IPS DF 19.7 (cell line): ENCODE measurements around the gene SLC5A8.

ENCODE experiments used
- DNase-seq: peaks from one replicate; pipeline ENCODE4 v3.0.0-alpha.2; 2013; ENCODE audit warnings: low read depth, low spot score

SLC5A8 gene, protein sequence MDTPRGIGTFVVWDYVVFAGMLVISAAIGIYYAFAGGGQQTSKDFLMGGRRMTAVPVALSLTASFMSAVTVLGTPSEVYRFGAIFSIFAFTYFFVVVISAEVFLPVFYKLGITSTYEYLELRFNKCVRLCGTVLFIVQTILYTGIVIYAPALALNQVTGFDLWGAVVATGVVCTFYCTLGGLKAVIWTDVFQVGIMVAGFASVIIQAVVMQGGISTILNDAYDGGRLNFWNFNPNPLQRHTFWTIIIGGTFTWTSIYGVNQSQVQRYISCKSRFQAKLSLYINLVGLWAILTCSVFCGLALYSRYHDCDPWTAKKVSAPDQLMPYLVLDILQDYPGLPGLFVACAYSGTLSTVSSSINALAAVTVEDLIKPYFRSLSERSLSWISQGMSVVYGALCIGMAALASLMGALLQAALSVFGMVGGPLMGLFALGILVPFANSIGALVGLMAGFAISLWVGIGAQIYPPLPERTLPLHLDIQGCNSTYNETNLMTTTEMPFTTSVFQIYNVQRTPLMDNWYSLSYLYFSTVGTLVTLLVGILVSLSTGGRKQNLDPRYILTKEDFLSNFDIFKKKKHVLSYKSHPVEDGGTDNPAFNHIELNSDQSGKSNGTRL

DNA sequence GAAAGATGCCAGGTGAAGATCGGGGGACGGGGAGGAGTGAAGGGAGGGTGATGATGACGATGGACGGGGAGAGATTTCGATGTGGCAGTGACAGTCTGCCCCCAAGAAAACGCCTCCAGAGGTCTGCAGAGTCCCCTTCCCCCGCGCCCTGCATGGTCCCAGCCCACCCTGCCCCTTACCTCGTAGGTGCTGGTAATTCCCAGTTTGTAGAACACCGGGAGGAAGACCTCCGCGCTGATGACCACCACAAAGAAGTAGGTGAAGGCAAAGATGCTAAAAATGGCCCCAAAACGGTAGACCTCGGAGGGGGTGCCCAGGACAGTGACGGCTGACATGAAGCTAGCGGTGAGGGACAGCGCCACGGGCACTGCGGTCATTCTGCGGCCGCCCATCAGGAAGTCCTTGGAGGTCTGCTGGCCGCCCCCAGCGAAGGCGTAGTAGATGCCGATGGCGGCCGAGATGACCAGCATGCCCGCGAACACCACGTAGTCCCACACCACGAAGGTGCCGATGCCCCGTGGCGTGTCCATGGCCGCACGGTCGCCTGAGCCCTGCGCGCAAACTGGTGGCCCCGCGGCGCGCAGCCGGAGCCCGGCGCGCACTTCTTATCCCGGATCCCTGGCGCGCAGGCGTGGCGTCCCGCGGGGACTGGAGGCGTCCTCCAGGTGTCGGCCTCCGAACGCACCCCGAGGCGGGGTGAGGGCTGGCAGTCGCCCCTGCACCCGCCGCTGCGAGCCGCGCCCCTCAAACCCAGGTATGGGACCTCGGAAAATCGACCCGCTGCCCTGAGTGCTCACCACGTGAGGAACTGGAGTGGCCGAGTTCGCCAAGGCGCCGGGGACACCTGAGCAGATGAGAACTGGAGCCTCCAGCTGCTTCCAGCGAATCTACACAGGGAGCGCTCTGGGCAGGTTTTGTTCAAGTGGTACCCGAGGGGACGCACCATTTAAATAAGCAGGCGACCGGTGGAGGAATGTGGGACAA, at the start of gene SLC5A8:
SLC5A8 (minus strand) TSS at position 920 of the 984 bp plus-strand sequence; CDS start at position 530, 390 bp downstream.
- DNase-seq = no peak

DNA sequence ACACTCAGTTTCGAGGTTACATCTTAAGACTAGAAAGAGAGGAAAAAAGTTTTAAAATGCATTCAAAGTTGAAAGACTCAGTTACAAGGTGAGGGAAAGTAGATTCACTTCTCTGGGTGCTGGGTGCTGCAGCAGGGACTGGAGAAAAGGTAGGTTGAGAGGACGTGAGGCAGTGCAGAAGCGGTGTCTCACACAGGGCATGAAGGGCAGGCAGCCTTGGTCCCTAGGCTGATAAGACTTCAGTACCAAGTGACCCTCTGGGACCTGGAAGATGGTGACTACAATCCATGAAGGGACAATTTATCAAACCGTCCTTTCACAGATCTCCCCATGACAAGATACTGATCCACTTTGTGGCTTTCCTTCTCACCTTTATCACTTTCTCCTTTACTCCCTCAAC, 47.3 kb upstream of the SLC5A8 start:
- no peak for DNase-seq

DNA sequence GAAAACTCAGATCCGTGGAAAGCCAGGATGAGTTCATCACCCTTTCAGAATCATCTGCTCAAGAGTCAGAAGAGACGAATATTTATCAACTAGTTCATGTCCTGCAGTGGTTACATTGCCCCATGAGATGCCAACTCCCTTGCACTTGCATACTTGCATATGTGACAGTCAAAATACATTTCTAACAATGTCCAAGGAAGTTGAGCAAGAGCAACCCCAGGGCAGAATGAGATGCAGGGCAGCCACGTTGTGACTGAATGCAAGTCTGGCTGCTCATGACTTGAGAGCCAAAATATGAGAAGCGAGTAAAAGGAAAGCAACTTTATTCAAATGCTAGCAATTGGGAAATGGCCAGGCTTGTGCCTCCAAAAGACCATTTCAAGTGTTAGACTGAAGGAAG, 46.2 kb upstream of the SLC5A8 start:
- DNase-seq = no peak

DNA sequence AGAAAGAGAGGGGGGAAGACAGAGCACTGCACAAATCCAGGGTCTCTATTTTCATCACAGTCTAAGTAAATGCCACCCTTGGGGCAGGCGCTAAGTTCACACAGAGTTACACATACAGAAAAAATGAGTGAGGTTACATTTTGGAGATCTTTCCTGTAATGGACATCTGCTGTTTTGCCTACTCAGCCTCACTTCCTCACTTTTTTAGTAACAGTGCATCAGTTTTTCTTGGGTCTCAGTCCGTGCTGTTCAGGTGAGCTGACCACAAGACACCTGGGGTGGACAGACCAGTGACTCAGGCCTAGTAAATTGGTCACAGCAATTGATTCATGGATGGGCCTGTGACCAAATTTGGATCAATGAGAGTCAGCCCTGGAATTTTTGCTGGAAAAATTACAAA, 33.6 kb upstream of the SLC5A8 start:
- DNase-seq = no peak

DNA sequence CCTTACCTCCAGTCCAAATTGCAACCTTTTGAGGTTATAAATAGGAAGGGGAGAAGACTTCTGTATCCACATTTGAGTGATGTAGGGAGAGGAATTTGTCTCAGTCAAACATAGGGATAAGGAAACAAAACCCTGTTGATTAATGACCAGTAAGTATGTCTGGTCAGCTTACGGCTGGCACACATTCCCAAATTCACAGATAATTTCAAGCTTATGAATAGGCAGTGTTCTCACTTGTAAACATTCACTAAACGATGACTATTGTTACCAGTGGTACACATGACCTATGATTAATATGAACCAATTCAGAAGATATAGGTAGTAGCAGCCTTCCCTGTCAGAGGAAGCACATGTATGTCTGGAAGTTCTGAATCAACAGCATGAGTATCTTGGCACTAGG, 33.0 kb upstream of the SLC5A8 start:
- DNase-seq = no peak

DNA sequence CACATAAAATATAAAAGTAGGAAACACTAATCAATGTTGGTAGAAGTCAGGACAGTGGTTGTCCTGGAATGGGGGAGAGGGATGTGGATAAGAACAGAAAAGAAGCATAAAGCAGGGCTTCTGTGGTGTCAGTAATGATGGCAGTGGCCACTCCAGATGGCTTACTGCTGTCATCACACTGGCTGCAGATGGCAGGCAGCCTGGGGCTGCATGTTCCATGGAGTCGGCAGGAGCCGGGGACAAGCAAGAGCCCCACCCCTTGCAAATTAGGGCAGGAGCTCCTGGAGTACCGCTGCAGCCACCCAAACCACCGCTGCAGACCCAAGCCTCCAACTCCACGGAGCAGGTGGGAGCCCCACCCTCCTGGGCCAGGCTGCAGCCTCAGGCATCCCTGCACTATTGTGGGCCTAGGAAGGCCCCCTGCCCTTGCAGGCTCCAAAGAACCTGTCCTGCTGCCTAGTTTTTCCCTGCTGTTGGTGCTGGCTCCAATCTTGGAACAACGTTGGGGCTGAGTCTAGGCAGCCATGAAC, 28.8 kb upstream of the SLC5A8 start:
- no peak for DNase-seq

DNA sequence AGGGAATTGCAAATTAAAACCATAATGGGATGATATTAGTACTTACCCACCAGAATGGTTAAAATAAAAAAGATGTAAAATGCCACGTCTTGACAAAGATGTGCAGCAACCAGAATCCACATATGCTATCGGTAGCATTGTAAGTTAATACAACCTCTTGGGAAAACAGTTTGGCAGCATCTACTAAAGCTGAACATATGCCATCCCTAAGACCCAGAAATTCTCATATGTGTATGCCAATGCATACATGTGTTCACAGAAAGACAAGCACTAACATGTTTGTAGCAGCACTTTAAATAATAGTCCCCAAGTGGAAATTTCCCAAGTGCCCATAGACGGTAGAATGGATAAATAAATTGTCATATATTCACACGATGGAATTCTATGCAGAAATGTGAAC, 28.3 kb upstream of the SLC5A8 start:
- no peak for DNase-seq

DNA sequence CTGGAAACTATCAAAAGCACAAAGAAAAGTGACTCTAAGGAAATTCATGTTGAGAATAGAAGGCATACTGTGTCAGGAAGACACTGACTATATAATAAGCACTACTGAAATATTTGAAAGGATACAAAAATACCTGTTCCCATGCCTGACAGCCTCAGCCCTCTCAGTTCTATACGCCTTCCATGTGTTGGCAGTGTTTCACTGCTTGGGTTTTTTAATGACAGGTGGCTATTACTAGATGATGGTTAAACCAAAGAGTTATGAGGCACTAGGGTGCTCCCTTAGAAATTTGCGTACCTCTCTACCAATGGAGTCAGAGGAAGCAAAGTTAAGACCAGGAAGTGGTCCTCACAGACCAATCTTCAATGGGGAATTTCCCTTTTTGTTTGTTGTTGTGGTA, 25.6 kb upstream of the SLC5A8 start:
- no peak for DNase-seq

DNA sequence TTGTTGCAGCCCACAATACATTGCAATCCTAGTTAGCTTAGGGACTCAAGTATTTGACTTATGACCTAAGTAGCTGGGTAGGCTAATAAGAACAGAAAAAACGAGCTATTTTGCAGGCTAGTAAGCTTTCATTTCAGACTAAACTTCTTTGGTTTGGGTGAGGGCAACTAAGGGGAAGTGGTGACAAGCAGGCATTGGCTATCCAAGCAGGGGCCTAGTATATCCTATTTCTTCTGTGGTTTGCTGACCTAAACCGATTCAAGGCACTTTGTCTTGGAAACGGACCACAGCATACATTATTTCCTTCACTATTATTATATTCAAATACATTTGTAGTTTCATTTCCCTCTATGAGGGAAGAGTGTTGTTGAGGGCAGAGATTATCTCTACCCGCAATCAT, 21.6 kb upstream of the SLC5A8 start:
- DNase-seq = no peak

DNA sequence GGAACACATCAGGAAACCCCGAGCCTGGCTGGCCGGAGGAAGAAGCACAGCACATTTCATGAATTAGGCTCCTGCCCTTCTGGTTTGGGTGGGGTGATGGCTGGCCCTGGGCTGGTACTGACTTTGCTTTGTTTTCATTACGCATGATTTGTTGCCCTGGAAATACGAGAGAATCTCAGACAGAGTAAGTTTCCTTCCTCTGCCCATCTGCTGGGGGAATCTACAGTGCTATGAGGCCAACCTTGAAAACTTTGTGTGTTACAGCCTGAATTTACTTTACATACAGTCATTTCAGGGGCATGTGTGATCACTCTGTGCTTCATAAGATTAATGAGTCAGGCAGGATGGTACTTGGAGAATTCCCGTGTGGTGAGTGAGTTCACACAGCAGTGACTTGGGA, 20.5 kb upstream of the SLC5A8 start:
- DNase-seq = no peak

DNA sequence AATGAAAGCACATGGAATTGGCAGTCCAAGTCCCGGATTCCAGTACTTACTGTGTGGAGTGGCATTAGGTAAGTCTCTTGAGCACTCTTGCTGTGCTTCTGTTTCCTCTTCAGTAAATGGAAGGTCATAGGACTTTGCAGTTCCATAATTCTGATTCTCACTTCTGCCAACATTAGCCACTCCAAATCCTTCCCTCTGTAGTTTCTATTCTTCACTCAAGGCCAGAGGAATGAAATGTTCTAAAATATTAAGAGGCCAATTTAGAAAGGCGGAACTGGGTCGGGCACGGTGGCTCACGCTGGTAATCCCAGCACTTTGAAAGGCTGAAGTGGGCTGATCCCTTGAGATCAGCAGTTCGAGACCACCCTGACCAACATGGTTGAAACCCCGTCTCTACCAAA, 19.8 kb upstream of the SLC5A8 start:
- DNase-seq = no peak

DNA sequence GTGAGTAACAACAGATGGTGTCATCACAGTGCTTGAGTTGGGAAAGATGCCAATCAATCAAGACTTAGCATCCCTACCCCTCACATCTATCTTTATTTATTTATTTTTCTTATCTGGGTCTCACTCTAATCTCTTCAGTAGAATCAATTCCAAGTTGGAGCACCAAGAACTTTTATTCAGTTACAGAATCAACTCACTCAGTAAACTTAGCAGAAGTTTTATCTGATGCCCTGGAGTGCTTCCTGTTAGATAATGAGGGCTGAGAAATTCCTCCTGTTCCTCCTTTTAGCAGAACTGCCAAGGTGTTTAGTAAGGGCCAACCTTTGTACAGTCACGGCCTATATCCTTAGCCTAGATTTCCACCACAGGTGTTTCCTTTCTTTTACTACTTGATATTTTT, 11.3 kb upstream of the SLC5A8 start:
- no peak for DNase-seq

DNA sequence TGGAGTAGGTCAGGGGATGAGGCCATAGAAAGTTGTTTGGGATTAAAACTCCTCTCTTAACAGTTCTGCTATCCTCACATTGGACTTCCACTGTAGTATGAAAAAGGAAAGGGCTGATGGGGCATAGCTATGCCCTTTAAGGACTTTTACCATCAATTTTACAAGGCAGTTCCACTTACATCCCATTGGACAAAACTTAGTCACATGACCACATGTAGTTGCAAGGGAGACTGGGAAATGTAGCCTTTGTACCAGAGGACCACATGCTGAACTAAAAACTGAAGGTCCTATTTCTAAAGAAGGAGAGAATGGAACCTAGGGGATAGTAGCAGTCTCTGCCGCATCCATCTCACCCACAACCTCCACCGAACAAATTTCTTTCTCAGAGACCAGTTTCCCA, 6.8 kb upstream of the SLC5A8 start:
- no peak for DNase-seq

DNA sequence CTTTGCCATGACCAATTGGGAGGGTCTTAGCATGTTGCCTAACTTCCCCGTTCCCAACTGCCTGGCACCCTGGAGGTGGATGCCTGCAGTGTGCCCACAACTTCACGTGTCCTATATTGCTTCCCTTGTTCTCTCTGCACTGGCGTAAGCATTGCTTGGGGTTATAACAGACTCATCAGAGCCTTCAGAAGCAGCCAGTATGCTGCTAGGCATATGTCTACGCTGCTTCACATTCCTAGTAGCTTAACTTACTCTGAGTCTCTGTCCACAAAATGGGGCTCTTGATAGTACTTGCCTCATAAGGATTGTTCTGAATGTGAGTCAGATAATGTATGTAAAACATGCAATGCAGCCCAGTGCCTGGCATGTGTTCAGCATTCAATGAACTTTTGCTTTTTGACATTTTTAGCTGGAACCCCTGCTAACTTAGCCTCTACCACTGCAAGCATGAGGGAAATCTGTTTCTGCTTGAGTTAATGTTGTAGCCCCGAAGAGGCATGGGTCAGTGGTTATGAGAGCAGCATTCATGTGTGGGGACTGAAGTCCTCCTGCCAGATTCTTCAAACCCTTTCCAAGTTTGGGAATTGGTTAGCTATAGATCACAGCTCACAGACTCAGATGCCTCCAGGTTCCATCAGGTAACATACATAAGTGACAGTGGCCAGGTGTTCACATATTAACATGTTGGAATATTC, 2.8 kb downstream of the SLC5A8 start:
- DNase-seq = no peak

DNA sequence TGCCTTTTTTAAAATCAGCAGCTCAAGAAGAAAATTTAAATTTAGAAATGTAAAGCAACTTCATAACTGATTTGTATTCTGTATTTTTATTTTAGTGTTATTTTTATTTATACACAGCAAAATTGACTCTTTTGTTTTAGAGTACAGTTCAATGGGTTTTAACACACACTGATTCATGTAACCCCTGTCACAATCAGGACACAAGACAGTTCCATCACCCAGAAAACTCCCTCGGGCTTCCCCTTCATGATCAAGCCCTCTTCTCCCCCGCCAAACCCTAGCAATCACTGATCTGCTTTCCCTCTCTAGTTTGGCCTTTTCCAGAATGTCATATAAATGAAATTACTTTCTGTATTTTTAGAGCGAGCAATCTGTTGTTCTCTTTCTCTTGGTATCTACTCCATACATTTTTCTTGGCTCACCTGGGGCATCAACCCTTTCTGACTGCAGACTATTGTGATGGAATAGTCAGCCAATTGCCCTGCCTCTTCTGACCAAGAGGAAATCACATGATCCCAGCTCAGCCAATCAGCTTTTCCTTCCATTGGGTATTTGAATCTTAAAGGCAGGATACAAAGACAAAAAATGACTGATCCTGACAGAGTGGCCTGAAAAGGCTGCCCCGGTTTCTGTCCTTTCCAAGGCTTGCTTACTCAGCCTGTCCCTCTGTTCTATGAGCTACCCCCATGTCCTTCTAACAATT, 5.3 kb downstream of the SLC5A8 start:
- peak; percentile 67 for DNase-seq

DNA sequence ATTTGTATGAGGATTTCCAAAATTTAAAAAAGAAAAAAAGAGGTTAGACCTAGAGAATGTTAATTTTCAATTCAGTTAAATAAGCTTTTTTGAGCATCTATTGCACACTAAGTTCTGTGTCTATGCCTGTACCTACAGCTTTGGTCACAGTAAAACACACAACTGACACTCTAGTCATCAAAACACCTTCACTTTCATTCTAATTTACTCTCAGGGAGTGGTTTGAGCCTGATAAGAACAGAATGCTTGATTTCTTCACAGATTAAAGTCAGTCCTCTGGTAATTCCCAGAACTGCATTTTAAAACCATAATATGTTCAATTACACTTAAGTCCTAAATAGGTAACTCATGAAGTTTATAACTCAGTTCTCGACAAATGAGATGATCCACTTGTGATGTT, 9.2 kb downstream of the SLC5A8 start:
- DNase-seq = no peak

DNA sequence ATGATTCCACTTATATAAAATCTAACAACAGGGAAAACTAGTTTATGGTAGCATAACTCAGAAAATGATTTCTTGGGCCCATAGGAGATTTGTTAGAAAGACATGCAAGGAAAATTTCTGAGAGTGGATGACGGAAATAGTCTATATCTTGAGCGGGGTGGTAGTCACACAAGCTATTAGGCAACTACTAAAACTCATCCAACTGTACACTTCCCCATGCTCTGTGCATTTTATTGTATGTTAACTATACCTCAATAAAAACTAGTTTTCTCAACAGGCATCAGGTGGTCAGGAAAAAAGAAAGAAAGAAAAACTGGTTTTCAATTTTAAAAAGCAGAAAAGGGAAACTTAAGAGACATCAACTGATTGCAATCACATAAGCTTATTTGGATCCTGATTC, 9.9 kb downstream of the SLC5A8 start:
- DNase-seq = no peak

DNA sequence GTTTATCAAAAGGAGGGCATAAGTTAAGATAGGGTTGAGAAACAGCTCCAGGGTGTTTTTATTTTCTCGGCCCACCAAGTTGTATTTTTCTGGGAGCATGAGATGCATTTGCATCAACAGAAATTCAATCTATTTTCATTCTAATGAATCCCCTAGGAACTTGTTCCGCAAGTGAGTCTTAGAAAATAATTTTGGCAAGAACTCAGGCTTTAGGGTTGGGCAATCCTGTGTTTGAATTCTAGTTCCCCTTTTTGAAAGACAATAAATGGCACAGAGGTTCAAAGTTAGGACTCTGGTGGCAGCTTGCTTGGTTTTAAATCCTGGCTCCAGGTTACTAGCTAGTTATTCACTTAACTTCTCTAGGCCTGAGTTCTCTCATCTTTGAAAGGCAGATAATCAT, 23.7 kb downstream of the SLC5A8 start:
- DNase-seq = no peak

DNA sequence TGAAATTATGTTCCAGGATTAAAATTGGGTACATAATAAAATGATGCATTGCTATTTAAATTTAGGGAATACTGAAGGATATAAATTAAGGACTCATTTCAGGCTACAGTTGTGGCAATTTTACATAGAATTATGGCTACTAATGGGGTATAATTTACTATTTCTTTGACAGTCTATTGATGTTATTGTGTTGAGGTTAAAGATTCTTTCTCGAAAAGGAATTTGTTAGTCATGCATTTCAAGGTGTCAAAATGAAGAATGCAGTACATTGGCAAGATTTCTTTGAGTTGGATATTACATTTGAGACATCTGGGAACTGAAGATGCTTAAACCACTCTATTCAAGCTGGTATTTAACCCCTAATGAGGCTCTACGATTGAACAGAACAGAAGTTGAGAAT, 28.3 kb downstream of the SLC5A8 start:
- DNase-seq = no peak

DNA sequence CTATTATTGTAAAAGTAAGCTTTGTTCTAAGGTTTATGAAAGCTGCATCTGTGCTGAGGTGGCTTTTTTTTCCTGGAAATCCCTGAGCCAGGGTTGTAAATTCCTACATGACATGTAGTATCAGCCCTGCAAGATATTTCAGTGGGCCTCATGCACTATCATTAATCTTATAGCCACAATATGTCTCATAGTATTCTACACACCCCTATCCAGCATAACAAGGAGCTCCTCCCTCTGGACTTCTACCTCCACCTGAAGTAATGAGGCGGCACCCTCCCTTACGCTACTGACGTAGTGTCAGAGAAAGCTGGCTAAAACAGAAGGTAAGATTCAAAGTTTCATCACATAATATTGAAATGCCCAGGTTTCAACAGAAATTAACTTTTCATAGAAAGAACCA, 35.5 kb downstream of the SLC5A8 start:
- no peak for DNase-seq
